Adrenal gland (tissue), 5 donors: ENCODE measurements around the gene ETV6.

ENCODE experiments used
- CTCF ChIP-seq, 6 experiments: fragments of 450-650 bp in 4 of 6; fragments of 200-600 bp in 2 of 6; sonication (generic) in 1 of 6; IDR thresholded peaks; 1 replicate in 5 of 6; 2 replicates in 1 of 6; pipeline versions ENCODE4 v1.5.1 to v1.8.0; 2016 to 2021; ENCODE audit warnings: antibody characterized with exemption in 6 of 6, mild to moderate bottlenecking in 2 of 6, moderate library complexity in 1 of 6
- POLR2A ChIP-seq, 2 donors: fragments of 450-650 bp; IDR thresholded peaks; one replicate each; pipeline ENCODE4 v1.6.1; 2017; ENCODE audit warnings: antibody characterized with exemption in 2 of 2, mild to moderate bottlenecking in 2 of 2, moderate library complexity in 1 of 2
- donor health status: DM: no; HTN: no; CAD: no.

DNA sequence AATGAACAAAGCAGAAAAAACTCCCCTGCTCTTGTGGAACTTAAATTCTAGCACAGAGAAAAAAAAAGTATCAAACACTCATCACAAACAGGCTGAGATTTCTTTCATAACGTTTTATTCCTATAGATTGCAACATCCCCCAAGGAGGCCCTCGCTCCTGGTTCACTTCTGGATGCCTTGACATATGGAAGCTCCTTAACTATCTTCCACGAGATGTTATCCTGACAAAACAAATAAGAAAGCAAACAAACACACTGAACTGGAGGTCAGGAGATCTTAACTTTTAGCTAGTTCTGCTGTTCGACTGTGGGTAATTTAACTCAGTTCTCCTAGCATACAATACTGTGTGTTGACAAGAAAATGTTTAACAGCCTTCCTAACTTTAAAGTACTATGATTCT lies 104.8 kb downstream of the ETV6 start:
- TF ChIP-seq POLR2A (IDR thresholded peaks at IDR 0.05) (no peak), CTCF (IDR thresholded peaks at IDR 0.05) (no peak)
